Measurements from ENCODE around the gene NUP210L.
"Not testable (repeated sequence)": the region's sequence is repeated elsewhere in the genome, so short reads cannot be mapped to it uniquely, and the experiment has no call there.

Gene NUP210L

DNA sequence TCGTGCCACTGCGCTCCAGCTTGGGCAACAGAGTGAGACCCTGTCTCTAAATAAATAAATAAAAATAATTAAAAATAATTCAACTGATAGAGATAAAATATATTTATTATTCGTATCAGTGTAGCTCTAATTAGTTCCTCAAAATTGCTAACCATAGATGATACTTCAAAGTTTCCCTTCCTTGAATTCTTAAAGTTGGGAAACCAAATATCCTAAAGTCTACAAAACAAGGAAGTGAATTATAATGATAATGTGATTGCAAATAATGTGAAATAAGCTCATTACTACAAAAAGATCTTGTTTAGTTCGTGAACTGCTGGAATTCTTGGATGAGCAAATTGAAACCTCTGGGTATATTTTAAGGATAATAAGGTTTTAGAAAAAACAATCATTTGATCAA lies 60.5 kb downstream of the NUP210L start:
- DNase-seq = no peak

DNA sequence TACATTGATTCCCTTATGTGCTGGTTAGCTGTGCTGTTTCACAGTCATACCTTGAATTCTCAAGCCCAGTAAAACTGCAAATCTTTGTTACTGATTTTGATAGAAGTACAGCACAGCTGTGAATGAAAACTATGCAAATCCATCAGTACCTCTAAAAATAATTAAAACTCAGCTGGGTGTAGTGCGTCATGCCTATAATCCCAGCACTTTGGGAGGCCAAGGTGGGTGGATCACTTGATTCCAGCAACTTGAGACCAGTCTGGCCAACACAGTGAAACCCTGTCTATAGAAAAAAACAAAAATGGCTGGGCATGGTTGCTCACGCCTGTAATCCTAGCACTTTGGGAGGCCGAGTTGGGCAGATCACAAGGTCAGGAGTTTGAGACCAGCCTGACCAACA lies 61.2 kb downstream of the NUP210L start:
- DNase-seq = no peak

DNA sequence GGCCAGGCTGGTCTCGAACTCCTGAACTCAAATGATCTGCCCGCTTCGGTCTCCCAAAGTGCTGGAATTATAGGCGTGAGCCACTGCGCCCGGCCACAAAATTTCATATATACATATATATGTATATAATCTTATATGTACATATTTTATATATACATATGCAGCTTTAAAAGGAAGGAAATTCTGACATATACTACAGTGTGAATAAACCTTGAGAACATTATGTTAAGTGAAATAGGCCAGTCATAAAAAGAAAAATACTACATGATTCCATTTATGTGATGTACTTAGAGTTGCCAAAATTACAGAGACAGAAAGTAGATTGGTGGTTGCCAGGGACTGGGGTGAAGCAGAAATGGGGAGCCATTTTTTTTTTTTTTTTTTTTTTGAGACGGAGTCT lies 63.2 kb downstream of the NUP210L start:
- DNase-seq = no peak

DNA sequence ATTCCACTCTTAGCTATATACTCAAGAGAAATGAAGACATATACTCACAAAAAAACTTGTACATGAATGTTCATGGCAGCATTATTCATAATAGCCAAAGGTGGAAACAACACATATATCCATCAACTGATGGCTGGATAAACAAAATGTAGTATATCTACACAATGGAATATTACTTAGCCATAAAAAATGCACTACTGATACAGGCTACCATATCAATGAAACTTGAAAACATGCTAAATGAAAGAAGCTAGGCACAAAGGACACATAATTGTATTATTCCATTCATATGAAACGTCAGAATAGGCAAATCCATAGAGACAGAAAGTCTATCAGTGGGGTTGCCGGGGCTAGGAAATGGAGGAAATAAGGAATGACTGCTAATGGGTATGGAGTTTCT lies 67.3 kb downstream of the NUP210L start:
- no peak for DNase-seq

DNA sequence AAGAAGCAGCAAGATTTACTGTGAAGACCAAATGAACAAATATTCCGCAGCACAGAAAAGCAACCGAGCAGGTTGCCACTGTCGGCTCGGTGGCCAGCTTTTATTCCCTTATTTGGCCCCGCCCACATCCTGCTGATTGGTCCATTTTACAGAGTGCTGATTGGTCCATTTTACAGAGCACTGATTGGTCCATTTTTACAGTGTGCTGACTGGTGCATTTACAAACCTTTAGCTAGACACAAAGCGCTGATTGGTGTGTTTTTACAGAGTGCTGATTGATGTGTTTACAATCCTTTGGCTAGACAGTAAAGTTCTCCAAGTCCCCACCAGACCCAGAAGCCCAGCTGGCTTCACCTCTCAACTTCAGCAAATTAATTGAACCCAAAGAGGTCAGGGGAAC lies 71.8 kb downstream of the NUP210L start:
- DNase-seq = not testable (repeated sequence)

DNA sequence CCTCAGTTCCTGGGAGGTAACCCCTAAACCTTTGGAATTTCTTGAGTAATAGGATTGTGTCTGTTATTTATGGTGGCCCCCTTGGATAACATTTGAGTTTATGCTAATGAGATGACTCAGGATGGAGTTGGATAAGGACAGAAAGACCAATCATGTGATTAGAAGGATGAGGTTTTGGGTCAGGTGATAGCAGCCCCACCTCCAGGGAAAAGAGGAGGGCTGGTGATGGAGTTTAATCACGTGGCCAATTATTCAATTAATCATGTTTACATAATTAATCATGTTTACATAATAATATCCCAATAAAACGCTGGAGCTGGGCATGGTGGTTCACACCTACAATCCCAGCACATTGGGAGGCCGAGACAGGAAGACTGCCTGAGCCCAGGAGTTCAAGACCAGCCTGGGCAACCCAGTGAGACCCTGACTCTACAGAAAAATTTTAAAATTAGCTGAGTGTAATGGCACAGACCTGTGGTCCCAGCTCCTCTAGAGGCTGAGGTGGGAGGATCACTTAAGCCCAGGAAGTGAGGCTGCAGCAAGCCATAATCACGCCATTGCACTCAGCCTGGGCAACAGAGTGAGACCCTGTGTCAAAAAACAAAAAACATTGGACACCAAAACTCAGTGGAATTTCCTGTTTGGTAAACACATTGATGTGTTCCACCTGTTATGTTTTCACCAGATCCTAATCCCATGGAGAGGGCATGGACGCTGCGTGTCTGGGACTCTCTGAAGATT lies 73.3 kb downstream of the NUP210L start:
- no peak for DNase-seq

DNA sequence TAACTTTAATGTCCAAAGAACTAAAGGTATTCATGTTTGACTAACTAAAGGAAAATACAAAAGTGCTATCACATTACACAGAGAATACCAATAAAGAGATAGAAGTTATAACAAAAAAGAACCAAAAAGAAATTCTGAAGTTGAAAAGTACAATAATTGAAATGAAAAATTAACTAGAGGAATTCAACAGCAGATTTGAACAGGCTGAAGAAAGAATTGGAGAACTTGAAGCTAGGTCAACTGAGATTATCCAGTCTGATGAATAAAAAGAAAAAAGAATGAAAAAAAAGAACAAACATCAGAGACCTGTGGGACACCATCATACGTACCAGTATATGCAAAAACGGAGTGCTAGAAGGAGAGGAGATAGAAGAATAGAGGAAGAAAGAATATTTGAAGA lies 78.5 kb downstream of the NUP210L start:
- no peak for DNase-seq

DNA sequence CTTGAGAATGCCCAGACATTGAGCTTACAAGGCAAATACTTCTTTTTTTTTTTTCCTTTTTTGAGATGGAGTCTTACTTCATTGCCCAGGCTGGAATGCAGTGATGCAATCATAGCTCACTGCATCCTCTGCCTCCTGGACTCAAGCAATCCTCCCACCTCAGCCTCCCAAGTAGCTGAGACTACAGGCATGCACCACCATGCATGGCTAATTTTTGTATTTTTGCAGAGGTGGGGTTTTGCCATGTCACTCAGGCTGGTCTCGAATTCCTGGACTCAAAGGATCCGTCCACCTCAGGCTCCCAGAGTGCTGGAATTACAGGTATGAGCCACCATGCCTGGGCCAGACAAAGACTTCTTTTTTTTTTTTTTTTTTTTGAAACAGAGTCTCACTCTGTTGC lies 79.1 kb downstream of the NUP210L start:
- no peak for DNase-seq

DNA sequence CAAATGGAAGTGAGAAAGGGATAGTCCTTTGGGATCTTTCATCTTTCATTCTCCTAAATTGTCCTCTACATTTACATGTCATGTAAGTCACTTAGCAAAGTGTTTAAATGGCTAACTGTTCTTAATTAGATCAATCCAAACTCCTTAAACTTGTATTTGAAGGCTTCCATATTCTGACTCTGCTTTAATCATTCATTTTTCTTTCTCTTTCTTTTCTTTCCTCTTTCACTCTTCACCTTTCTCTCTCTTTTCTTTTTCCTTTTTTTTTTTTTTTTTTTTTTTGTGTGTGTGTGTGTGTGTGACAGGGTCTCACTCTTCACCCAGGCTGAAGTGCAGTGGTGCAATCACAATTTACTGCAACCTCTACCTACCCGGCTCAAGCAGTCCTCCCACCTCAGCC lies 92.6 kb downstream of the NUP210L start:
- DNase-seq = no peak

DNA sequence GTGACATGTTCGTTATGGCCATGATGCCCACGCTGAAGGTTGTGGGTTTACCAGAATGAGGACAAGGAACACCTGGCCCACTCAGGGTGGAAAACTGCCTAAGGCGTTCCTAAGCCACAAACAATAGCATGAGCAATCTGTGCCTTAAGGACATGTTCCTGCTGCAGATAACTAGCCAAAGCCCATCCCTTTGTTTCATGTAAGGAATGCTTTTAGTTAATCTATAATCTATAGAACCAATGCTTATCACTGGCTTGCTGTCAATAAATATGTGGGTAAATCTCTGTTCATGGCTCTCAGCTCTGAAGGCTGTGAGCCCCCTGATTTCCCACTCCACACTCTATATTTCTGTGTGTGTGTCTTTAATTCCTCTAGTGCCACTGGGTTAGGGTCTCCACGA lies 107.4 kb downstream of the NUP210L start:
- DNase-seq = not testable (repeated sequence)

DNA sequence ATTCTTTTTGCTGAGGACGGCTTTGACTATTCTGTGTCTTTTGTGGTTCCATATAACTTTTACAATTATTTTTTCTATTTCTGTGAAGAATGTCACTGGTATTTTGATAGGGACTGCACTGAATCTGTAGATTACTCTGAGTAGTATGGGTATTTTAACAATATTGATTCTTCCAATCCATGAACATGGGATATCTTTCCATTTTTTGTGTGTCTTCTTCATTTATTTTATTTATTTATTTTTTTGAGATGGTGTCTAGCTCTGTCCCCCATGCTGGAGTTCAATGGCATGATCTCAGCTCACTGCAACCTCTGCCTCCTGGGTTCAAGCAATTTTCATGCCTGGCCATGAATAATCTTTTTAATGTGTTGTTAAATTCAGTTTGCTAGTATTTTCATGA lies 121.2 kb downstream of the NUP210L start:
- not testable (repeated sequence) for DNase-seq

DNA sequence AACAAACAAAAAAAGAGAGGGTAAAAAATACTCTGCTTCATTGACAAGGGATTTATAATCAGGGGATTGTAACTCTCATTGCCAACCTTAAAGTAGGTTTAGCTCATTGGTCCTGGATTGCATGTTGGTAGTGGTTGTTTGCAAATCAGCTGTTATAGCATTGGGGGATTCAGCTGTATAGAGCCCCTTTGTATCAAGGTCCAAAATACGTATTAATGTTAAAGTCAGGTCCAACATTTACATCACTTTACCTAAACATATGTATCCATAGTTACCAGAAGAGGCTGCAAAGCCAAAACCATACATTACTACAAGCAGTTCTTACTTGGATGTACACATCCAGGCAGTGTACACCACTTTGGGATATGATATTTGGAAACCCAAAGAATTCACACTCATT lies 134.9 kb downstream of the NUP210L start:
- no peak for DNase-seq

DNA sequence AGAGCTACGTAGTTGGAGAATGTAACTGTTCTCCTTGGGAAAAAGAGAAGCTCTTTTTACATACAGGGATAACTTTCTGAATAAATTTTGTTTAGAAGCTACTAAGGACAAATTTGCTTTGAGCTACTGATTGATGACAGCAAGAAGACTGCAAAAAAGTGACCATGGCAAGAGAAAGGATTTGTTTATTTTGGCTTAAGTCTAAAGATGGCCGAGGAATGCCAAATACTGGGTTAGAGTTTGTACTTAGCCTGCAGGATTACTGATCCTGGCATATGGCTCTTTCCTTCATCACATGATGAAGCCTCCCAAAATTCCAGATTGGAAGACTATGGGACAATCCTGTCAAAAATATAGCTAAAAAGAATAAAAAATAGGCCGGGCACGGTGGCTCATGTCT lies 135.6 kb downstream of the NUP210L start:
- DNase-seq = no peak

DNA sequence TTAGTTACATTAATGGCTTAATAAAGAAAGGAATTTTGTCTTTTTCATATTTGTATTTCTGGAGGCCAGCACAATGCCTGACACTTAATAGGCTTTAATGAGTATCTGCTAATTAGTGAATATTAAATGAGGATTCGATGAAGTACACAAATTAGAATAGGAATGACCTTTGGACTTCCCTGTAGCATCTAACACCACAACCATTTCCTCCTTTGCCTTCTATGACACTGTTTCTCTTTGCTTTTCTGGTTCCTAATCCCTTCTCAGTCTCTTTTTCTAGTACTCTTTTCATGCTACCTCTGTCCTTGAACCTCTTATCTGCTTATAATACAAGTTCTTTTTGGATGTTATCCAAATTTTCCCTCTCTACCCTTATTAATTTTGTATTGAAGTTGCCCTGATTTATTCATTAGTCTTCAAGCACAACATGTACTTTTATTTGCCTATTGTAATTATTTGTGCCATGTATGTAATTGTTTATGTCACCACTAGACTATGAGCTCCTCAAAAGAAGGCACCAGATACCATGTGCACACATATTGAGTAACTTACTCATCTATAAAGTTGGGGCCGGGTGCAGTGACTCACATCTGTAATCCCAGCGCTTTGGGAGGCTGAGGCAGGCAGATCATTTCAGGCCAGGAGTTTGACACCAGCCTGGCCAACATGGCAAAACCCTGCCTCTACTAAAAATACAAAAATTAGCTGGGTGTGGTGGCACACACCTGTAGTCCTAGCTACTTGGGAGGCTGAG lies 140.5 kb downstream of the NUP210L start:
- DNase-seq = no peak

DNA sequence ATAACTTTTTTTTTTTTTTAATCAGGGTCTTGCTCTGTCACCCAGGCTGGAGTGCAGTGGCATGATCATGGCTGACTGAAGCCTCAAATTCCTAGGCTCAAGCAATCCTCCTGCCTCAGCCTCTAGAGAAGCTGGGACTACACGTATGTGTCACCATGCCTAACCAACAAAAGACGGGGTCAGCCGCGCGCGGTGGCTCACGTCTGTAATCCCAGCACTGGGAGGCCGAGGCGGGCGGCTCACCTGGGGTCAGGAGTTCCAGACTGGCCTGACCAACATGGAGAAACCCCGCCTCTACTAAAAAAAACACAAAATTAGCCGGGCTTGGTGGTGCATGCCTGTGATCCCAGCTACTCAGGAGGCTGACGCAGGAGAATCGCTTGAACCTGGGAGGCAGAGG lies 142.3 kb downstream of the NUP210L start:
- not testable (repeated sequence) for DNase-seq

DNA sequence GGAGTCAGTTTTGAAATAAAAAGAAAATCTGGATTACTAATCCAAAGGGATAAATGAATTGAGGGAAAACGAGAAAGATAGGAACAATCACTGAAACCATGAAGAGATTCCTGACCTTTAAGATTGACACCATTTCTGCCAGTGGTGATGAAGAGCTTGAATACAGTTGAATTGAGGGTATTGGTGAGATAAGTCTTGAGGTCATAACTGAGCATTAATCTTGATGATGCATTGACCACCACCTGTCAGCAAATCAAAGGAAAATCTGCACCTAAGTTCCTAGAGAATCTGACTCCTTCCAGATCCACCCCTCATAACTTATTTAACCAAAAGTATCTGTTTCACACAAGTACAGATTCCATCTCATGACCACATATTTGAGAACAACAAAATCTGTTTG lies 142.7 kb downstream of the NUP210L start:
- DNase-seq = no peak

DNA sequence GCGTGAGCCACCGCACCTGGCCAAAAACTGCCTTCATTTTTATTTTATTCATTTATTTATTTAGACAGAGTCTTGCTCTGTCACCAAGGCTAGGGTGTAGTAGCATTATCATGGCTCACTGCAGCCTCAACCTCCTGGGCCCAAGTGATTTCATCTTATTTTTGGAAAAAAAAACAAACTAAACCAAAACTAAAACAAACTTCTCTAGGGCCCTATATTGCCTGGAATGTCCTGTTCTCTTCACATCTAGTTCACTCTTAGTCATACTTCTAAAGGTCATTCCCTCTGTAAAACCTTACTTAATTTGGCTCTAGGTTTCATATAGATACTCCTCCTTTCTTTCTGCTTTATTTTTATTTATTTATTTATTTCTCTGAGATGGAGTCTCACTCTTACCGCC lies 148.7 kb downstream of the NUP210L start:
- no peak for DNase-seq

DNA sequence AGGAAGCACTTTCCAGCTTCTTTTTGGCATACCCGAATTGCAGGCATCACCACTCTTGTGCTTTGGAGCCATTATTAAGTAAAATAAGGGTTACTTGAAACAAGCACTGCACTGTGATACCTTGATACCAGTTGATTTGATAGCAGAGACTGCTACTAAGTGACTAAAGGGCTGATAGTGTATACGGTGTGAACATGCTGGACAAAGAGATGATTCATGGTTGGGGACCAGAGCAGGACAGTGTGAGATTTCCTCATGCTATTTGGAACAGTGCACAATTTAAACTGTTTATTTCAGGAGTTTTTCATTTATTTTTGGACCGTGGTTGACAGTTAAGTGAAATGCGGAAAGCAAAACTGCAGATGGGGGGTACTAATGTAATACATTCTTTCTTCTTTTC lies 154.5 kb downstream of the NUP210L start:
- DNase-seq = no peak

DNA sequence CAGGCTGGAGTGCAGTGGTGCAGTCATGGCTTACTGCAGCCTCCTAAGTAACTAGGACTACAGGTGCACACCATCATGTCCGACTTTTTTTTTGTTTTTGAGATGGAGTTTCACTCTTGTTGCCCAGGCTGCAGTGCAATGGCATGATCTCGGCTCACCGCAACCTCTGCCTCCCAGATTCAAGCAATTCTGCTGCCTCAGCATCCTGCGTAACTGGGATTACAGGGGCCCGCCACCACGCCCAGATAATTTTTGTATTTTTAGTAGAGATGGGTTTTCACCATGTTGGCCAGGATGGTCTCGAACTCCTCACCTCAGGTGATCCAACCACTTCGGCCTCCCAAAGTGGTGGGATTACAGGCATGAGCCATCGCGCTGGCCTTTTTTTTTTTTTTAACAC lies 158.0 kb downstream of the NUP210L start:
- DNase-seq = not testable (repeated sequence)

DNA sequence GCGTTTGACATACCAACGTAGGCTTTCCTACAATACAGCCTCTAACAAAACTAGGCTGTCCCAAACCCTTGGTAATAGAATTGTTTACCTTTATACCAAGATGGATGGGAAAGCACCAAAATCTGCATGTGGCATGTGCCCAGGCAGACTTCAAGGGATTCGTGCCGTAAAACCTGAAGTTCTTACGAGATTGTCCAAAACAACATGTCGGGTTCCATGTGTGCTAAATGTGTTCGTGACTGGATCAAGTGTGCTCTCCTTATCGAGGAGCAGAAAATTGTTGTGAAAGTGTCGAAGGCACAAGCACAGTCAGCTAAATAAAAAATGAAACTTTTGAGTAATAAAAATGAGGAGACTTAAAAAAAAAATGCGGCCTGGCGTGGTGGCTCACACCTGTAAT lies 159.2 kb downstream of the NUP210L start:
- DNase-seq = no peak

DNA sequence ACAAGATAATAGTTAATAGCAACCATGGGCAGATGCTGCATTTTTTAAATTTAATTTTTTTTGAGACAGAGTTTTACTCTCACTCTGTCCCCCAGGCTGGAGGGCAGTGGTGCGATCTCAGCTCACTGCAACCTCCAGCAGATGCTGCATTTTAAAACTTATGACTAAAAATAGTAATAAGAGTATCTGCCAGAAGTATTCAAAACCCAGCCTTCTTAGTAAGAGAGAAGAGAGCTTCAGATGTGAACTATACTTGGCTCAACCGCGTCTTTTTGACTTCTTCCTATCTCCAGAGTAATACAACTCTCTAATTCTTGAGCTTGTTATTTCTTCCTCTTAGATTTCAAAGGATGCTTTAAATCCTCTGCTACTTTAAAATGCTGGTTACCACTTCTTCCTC lies 159.7 kb downstream of the NUP210L start:
- DNase-seq = no peak

DNA sequence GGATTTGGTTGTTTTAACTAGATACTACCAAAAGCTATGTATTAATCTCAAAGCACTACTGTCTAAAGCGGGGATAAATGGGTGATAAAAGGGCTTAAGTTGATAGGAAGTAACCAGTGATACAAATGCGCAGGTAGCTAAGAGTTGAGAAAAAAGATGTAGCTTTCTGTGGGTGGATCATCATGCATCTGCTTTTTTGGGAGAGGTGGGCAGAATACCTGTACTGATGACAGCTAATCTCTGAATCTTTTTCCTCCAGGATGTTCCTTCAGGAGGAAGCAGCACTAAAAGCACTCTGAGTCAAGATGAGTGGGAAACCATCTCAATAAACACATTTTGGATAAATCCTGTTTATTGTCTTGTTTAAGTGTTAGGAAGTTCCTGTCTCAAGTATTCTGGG lies 163.1 kb downstream of the NUP210L start:
- DNase-seq = no peak

DNA sequence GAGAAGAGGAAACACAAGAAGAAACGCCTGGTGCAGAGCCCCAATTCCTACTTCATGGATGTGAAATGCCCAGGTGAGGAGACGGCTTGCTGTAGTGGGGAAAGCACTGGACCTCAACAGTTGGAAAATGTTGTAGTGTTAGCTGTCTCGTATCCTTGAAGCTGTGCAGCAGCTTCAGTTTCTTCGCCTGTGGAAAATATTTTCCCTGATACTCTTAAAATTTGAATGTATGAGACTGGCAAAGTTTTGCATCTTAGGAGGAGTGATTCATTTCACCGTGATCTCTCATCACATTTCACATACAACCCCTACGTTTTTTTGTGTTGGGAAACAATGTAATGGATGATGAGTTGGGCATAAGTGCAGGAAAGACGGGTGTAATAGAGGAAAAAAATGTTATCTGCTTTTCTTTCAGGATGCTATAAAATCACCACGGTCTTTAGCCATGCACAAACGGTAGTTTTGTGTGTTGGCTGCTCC lies 163.7 kb downstream of the NUP210L start:
- no peak for DNase-seq

DNA sequence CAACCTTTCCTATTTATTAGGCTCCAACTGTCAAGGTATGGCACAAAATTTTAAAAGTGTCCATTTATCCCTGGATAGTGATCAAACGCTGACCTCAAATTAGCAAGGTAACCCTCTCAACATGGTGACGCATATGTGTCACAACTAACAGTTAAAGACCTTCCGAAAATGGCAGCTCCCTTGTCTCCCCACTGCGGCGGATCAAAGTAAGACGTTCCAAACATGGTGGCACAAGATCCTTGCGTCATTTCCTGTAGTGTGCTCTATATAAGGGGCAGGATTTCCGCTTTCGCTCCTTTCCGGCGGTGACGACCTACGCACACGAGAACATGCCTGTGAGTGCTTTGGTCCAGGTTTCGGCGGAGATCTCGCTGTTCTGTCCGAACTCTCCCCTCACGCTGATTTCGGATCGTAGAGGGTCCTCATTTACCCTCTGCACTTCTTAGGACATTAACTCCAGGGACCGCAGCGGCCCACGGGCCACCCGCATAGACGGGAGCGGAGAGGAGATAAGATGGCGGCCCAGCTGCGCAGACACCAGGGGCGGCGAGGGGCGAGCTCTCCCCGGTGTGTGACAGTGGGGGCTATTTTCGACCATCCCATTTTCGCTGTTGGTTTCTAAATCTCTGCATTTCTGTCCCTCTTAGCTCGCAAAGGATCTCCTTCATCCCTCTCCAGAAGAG lies 164.3 kb downstream of the NUP210L start, which contains the start of gene RPS27:
RPS27 (plus strand) TSS at position 295 of the 683 bp plus-strand sequence; CDS start at position 330, 35 bp downstream.
- peak; percentile 85 for DNase-seq
